HG03159 (cell line): ENCODE results near the gene PTAR1.

Experiments used
- ATAC-seq: cut with Tn5 transposase; IDR thresholded peaks from one replicate; pipeline ENCODE4 v1.9.1; 2021; ENCODE audit warnings: mild to moderate bottlenecking, moderate library complexity; ENCODE audit not compliant: unreplicated experiment

PTAR1 gene

DNA sequence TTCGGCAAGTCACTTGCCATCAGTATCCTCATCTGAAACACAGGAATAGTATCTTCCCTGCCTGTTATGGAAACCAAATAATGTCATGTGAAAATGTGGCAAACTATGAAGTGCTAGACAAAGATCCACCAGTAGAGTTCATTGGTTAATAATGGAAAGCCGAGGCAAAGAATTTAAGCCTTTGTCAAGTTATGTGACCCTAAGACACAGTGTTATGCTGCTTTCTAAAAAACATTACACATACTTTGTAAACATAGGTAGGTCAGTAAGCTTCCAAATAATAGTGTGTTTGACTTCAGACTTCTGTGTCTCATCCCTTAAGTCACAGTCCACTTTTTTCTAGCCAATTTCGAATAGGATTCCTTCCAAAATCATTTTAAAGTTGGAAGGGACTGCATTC is 6.0 kb downstream of the PTAR1 start:
- ATAC-seq, result no peak

DNA sequence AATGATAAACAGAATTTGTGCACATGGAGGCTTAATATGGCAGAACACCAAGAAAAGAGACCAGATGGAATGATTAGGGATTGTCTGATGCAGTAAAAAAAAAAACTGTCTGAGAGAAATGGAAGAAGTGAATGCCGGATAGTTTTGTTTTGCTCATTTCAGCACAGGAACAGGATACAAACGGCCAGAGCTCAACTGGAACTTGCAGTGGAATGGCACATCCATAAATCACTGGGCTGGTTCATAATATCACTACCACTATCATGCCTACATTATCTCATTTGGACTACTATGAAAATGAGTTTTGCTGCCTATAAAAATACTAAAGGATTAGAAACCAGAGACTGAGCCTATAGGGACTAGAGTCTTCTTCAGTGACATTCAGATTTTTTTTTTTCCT is 9.7 kb downstream of the PTAR1 start:
- no peak for ATAC-seq

DNA sequence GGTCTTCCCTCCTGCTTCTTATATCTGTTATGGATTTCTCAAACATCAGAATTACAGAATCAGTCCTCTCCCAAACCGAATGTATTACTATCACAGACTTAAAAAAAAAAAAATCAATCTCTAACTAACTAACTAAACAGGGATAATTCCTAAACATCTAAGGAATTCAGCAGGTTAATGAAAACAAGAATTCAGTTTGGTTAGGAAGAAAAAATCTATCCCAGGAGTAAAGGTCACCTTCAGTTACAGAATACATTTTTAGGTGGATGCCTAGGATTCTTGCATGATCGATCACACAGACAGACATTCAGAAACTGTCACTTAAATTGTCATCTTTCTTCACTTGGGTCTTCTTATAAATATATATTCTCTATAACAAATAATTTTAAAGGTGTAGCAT is 11.5 kb downstream of the PTAR1 start:
- ATAC-seq, result no peak

DNA sequence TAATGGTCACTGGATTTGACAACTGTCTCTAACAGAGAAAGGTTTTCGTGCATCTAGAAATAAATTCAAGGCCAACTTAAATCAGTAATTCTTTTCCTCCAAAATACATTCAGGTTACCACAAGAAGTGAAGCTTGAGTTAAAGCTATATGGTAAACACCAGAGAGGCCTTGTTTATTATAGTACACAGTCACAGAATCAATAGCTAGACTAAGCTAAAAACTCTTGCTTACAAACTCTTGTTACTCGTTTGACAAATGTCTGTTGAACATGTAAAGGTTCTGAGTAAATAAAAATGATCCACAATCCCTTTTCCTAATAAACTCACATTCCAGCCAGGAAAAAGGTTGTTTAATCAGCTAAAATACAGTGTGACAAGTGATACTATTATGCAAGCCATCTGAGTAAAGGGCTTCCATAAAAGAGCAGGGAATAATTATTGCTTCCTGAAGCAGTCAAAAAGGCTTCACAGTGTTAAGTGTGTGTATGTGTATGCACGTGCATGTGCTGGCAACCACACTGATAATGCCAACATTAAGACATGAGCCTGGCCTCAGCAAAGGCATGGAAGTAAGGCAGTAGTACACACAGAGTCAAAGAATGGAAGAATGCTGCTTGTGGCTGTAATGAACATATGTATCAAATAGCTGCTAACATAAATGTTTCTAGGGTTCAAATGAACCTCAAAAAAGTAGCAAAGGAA is 12.8 kb downstream of the PTAR1 start:
- ATAC-seq, result no peak

DNA sequence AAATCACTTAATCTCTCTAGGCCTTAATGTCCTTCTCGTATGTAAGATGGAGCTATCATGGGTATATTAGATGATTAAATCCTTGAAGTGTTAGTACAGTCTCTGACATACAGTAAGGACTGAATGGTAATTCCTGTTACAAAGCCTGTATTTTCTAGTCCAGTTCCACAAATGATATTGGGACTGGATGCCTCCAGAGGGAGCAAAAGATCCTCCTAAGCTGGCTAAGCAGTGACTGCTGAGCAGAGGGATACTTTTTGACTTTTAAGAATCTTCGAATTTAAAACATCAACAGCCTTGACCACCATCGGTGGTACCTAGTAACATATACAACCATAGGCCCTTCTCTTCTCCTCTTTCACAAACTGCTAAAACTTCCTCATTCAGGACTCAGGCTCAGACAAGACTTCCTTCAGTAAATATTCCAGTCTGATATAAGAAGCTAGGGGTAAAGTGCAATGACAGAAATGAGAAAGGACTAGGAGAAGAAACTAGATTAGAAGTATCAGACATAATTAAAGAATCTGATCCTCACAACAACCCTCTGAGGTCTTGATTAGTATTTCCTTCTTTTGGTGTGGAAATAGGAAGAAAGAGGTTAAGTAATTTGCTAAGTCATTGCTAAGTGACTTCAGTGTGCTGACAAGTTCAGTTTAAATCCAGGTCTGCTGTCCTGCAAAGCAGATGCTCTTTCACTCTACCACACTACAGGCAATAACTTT is 13.9 kb downstream of the PTAR1 start:
- no peak for ATAC-seq

DNA sequence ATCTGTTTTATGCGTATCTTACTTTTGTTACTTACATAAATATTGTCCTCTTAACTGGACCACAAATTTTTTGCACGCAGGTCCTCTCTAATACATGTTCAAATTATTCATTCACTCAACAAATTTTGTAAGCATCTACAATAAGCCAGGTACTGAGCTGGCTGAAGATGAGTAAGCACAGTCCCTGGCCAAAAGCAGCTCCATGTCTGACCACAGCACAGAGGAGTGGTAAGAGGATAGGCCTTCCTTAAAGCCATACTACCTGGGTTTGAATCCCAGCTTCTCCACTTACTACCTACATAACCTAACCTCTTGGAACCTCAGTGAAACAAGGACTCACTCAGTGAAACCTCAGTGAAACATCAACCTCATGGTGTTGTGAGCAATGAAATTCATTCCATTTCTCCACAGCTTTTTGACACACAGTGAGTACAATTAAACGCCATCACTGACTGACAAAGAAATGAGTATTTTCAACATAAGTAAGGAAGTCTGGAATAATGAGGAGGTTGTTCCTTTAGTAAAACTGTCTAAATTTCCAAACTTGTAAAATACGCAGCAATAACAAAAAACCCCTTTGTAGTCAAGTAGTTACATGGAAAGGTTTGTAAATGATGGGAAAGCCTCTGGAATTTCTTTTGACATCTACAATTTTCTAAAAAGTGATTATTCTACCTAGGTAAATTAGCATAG is 15.0 kb downstream of the PTAR1 start:
- no peak for ATAC-seq

DNA sequence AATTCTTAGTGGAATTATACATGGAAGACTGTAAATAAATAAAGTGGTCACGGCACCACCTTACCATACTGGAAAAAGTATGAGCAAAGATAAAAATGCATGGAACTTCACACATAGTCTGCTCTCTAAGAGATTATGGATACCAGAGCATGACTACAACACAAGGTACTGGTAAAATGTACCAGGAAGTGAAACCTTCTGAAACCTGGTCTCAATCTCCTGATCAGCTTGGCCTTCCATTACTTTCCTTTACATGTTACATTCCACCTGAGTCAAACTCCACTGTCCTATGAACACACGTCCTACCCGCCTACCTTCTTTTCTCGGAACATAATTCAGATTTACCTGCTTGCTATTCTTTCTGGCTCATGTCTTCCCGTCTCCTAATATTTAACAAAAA is 15.9 kb downstream of the PTAR1 start:
- ATAC-seq, result no peak

DNA sequence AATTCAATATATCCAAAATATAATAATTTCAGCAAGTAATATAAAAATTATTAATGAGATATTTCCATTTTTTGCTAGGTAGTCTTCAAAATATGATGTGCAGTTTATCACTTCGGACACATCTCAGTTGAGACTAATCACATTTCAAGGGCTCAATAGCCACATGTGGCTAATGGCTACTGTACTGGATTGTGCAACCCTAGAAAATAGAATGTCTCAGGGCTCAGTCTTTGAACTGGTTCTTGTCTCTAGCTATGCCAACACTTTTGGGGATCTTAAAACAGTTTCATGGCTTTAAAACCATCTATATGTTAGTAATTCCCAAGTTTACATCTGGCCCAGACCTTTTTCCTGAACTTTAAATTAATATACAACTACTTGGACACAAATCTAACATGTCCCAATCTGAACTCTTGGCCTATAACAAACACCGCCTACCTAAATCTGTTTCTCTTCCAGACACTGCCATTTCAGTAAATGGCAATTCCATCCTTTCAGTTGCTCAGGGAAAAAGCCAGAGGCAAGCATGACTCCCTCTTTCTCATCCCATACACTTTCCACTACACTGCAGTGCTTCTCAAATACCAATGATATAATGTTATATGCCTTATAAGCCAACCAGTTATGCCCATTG is 18.8 kb downstream of the PTAR1 start:
- no peak for ATAC-seq

DNA sequence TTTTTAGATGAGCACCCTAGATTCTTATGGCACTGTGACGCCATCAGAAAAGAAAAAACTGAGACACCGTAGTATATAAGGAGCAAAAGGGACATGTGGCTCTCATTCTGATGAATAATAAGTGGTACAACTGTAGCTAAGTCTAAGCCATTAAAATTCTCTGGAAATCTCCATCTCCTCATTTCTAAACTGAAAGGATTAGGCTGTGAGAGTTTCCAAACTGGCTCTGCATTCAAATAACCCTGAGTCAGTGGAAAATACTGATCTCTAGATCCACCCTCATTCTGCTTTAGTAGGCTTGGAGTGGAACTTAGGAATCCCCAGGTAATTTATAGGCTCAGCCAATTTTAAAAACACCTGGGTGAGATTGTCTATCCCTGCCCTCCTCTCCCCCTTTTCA is 28.5 kb downstream of the PTAR1 start:
- ATAC-seq, result no peak

DNA sequence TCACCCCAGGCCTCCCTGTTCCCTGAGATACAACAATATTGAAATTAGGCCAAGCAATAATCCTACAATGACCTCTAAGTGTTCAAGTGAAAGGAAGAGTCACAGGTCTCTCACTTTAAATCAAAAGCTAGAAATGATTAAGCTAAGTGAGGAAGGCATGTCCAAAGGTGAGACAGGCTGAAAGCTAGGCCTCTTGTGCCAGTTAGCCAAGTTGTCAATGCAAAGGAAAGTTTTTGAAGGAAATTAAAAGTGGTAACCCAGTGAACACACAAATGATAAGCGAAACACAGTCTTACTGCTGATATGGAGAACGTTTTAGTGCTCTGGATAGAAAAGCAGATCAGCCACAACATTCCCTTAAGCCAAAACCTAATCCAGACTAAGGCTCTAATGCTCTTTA is 39.8 kb downstream of the PTAR1 start:
- no peak for ATAC-seq

DNA sequence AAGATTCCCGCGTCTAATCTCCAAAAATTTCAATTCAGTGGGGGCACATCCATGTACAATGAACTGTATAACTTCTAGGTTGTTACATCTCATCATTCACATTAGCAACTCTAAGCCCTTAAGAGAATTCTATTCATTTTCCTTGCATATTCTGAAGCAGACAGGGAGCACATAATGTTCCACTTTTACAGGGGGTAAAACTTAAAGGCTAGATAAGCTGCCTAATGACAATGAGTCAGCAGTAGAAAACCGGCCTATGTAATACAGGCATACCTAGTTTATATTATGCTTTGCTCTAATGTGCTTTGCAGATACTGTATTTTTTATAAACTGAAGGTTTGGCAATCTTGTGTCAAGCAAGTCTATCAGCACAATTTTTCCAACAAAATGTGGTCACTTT is 40.4 kb downstream of the PTAR1 start:
- no peak for ATAC-seq

DNA sequence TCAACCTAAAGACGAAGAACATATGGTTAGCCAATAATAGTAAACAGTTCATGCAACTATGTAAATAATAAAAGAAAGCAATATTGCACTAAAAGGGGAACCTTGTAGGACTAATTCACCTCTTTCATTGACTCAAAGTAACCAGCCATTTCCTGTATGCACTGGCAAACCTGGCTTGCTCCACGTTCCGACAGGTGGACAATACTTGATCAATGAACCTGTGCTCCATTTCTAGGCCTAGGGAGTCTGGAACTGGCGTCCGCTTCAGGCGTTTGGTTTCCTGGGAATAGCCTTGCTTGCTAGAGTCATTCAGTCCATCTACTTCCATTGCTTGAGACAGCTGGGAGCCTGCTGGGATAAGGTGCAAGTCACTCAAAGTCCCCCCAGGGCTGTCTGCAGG is 41.6 kb downstream of the PTAR1 start:
- ATAC-seq, result no peak

DNA sequence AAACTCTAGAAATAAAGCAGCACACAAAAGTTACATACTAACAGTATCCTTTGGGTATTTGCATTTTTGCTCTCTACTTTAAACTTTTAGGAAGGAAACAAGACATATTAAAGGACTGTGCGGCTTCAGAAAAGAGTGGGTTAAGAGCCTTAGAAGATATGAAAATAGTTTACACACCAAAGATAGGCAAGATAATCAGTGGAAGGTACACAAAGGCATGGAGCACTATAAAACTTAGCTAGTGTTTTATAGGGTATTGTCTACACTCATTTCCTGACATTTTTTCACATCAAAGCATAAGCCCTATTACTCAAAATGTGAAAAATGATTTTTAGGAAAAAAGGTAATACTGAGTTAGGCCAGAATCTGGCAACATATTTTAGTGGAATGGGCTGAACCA is 44.0 kb downstream of the PTAR1 start:
- no peak for ATAC-seq

DNA sequence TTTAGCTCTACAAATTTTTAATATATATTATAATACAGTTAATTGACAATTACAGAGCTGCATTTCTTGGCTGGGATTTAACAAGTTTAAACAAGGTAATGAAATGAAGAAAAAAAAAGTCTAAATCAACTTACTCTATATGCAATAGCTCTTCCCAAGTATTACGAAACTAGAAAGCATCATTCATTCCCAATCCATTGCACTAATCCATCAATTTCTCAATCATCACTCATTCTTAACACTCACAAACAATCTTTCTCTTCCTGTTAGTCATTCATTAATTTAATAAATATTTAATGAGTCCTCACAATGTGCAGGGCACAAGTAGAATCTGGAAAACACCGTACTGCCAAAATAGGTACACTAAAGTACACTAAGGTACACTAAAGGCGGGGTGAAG is 44.7 kb downstream of the PTAR1 start:
- no peak for ATAC-seq

DNA sequence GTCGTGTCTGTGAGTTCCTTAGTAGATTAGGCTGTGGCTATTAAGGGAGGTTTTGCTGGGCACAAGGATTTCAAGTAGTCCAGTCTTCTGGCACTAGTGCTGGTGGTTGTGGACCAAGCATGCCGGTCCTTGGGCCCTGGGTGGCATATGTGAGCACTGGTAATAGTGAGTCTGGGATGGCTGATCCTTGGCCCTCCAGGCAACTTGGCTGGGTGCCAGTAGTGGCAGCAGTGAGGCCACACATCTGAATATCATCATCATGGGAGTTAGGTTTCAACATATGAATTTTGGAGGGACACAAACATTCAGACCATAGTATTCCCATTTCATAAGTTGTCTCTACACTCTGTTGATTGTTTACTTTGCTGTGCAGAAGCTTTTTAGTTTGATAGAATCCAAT is 62.3 kb downstream of the PTAR1 start:
- no peak for ATAC-seq

DNA sequence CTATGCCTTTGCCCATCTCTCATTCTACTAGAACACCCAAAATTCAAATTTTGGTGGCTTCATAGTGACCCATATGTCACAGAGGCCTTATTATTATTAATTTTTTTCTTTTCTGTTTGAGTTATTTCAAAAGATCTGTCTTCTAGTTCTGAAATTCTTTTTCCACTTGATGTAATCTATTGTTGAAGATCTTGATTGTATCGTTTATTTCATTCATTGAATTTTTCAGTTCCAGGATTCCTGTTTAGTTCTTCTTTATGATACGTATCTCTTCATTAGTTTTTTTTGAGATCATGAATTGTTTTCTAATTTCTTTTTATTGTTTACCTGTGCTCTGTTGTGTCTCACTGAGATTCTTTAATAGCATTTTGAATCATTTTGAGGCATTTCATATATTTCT is 63.0 kb downstream of the PTAR1 start:
- no peak for ATAC-seq

DNA sequence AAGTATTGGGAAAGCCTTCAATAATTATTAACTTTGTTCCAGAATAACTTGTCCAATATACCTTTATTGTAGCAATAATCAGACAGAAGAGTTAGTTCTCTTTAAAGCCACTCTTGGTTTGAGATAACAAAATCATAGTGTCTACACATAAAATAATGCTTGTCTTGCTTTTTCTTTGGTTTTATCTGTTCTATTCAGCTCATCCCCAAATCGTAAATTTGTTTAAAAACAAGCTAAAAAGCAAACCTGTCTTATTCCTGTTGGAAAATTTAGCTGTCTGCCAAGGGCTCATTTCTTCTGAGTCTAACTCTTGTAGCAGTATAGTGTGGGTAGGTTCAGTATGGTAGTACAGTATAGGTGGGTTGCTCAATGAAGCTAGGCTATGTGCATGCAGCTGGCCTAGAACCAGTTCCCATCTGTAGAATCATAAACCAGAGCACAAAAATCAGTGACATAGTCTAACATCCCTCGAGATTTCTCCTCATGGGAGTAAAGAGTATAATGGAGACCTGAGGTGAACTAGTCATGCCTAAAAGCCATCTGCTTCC is 69.7 kb downstream of the PTAR1 start:
- no peak for ATAC-seq

DNA sequence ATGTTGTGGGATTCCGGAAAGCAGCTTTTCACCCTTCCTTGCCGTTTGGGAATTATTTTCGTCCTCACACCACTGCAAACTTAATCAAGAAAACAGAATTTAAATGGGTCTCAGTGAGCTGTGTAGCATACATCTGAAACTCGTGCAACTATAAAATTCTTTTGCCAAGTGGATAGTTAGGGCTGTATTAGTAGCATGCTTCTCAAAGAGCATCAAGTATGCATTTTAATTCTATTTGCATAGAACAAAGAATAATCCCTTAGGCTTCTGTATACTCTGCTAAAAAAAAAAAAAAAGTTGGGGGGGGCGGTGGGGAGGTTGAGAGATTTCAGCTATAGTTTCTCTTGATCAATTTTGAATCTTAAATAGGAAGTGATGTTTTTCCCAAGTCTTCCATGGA is 75.9 kb downstream of the PTAR1 start:
- ATAC-seq, result no peak

DNA sequence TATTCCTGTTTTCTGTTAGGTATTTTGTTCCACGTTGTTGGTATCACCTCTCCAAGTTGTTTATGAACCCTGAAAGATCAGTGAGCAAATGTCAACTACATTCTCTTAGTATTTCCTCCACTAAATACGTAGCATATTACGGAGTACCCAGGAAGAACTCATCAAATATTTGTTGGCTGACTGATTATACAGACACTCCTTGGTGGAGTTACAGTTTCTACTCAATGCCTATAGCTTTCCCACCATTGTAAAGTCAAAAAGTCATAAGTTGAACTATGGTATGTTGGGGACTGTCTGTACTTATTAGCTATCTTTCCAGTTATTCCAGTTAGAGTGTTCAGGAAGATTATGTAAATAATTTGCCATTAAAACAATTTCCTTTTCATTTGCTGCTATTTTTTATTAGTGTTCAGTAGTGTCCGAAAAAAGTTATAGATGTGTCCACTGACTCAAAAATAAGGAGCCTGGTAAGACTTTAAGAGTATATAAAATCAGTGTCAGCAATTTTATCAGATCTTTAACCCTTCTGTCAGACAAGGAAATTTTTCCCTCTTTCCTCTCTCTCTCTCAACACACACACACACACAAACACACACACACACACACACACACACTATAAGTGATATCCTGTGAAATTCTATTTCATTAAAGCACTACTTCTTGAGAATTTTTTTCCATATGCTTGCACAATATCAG is 80.8 kb downstream of the PTAR1 start:
- ATAC-seq, result no peak

DNA sequence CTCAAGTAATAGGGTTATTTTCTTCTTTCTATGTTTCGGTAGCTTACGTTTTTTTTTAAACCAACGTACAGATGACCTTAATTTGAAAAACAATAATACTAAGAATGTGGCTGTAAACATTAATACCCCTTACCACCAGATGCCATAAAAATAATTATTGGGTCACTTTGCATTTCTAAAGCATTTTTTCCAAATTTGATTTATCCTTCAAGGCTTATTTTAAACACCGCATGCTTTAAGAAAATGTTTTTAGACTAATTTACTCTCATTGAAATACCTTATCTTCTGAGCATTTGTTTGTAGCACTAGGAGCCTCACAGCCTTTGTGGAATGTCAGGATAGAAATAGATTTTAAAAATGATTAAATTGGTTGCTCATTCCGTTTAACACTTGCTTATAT is 81.9 kb downstream of the PTAR1 start:
- no peak for ATAC-seq

DNA sequence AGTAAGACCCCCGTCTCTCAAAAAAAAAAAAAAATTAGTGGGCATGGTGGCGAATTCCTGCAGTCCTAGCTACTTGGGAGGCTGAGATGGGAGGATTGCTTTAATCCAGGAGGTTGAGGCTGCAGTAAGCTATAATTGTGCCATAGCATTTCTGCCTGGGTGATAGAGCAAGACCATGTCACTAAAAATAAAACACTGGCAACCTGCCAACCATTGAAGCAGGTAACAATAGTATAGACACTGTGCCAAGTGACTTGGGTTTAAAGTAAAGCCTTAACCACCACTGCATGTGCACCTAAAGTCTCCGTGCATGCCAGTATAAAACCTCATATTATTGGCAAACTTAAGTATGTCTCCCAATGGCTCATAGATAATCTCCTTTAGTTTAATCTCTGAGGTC is 84.2 kb downstream of the PTAR1 start:
- ATAC-seq, result no peak
